Epithelial cell of proximal tubule (primary cell): ENCODE results near the gene METRN. TPM values are rescaled to one million over a fixed set of nuclear protein-coding genes. Genes with fewer than 3 reads are reported as not detected.

Experiments used
- DNase-seq: peaks from one replicate; pipeline ENCODE4 v3.0.0-alpha.2; 2011; ENCODE audit warnings: low read depth
- H3K4me3 ChIP-seq: 2 replicates; pipeline ENCODE4 v1.5.1; 2011; ENCODE audit warnings: low read depth, mild to moderate bottlenecking, low read length
- CTCF ChIP-seq: conservative IDR thresholded peaks from 2 replicates; pipeline ENCODE4 v1.5.1; 2012; ENCODE audit warnings: low read depth, mild to moderate bottlenecking, low read length
- total RNA-seq: library from RNA; depleted of rRNA; stranded (reverse); fragments of >200 nt; gene quantifications from 2 replicates; pipeline ENCODE4 v1.2.3, GENCODE V29; 2015

METRN gene
- total RNA-seq, 1 donor from 2014 or later, result 183 TPM

- TF ChIP-seq CTCF, result no peak
- H3K4me3 ChIP-seq, result peak overlapping the region; percentile 8
- no peak for DNase-seq
Measured at GRCh38 chr16:694187-694862, 20.6 kb upstream of the METRN start.

GRCh38 chr16:694863-695354, 20.0 kb upstream of the METRN start:
- no peak for DNase-seq
- no peak for TF ChIP-seq CTCF
- peak overlapping the region; percentile 8 for H3K4me3 ChIP-seq

- TF ChIP-seq CTCF, result no peak
- no peak for DNase-seq
- H3K4me3 ChIP-seq, result peak overlapping the region; percentile 23
Measured at GRCh38 chr16:695355-696089, 19.4 kb upstream of the METRN start.

- TF ChIP-seq CTCF, result no peak
- no peak for DNase-seq
- no peak overlapping the region for H3K4me3 ChIP-seq
Measured at GRCh38 chr16:698911-699671, 15.8 kb upstream of the METRN start.

- DNase-seq, result no peak
- no peak overlapping the region for H3K4me3 ChIP-seq
- TF ChIP-seq CTCF, result no peak
Measured at GRCh38 chr16:700684-701584, 14.0 kb upstream of the METRN start.

- TF ChIP-seq CTCF, result no peak
Measured at GRCh38 chr16:702341-702740, 12.6 kb upstream of the METRN start.

More at GRCh38 chr16:702341-702740, 12.6 kb upstream of the METRN start:
- no peak overlapping the region for H3K4me3 ChIP-seq
- DNase-seq, result no peak
